GM12801 (cell line): ENCODE results near the gene F8.

ENCODE experiments used
- CTCF ChIP-seq: IDR thresholded peaks from one replicate; pipeline ENCODE4 v1.5.1; 2011; ENCODE audit warnings: control low read depth; ENCODE audit not compliant: insufficient read length; ENCODE audit errors: extremely low read depth

The F8 gene

GRCh38 chrX:154809939-154810665, 212.4 kb downstream of the F8 start:
- TF ChIP-seq CTCF, result no peak

GRCh38 chrX:154806837-154807501, 215.6 kb downstream of the F8 start:
- no peak for TF ChIP-seq CTCF

- TF ChIP-seq CTCF, result no peak
Observed at GRCh38 chrX:154805696-154806091, 216.8 kb downstream of the F8 start.

- TF ChIP-seq CTCF, result no peak
Observed at GRCh38 chrX:154804957-154805695, 217.4 kb downstream of the F8 start, which contains the start of gene MPP1. TSS of gene MPP1 (minus strand) at chrX:154805485. CDS start at chrX:154805373, 112 bp downstream.

- TF ChIP-seq CTCF, result no peak
Observed at GRCh38 chrX:154804261-154804956, 218.1 kb downstream of the F8 start.

GRCh38 chrX:154802947-154803346, 219.6 kb downstream of the F8 start:
- TF ChIP-seq CTCF, result no peak
